ENCODE measurements around the gene CSMD2. TPM values are rescaled to one million over a fixed set of nuclear protein-coding genes. Genes with fewer than 3 reads are reported as not detected.

Gene CSMD2
- total and polyA plus RNA-seq, 2 of the 4 experiments (the other 2 are of a cell fraction): under 0.01 to 0.36 TPM

GRCh38 chr1:33742663-33743062 lies 422.4 kb downstream of the CSMD2 start:
- dilution Hi-C loops (cut with HindIII; ENCODE audit: low sequenced_read_pairs, unreplicated experiment): no loop called here

More at GRCh38 chr1:33742663-33743062, 422.4 kb downstream of the CSMD2 start:
- Histone ChIP-seq H2BK120ac (ENCODE audit: low read depth, low read length) (no peak overlapping the region), H2BK20ac (ENCODE audit: low read depth, low read length) (no peak overlapping the region), H3K9me3 (ENCODE audit: control insufficient read depth, insufficient read depth, low read length) (peaks cover 22% of the 10 kb centered on the region), H2BK5ac (ENCODE audit: low read depth, low read length, poor library complexity, severe bottlenecking) (no peak overlapping the region), H3K14ac (replicated peaks; ENCODE audit: low read depth, low read length) (no peak overlapping the region), H3K23ac (ENCODE audit: low read depth, low read length) (no peak overlapping the region), H4K8ac (ENCODE audit: low read depth in 2 of 2, low read length in 2 of 2) (no peak overlapping the region), H2AK5ac (ENCODE audit: low read depth, low read length) (no peak overlapping the region), H3K56ac (ENCODE audit: extremely low read depth, insufficient read depth, low read length) (no peak overlapping the region), H3K36me3 (ENCODE audit: control insufficient read depth, insufficient read depth, low read length) (no peaks in the 10 kb centered on the region), H3K18ac (ENCODE audit: low read depth, low read length) (no peak overlapping the region), H2AFZ (replicated peaks; ENCODE audit: low read length, poor library complexity) (no peak overlapping the region), H2BK15ac (ENCODE audit: low read depth, low read length) (no peak overlapping the region), H3K9me1 (ENCODE audit: insufficient read depth, low read length) (no peaks in the 10 kb centered on the region), H3K79me1 (ENCODE audit: low read depth in 1 of 2, low read length in 2 of 2) (no peaks in the 10 kb centered on the region), H3K4me1 (ENCODE audit: control insufficient read depth, insufficient read depth, low read length) (no peaks in the 10 kb centered on the region), H4K20me1 (ENCODE audit: insufficient read depth, low read length) (no peaks in the 10 kb centered on the region), H3K27me3 (ENCODE audit: control insufficient read depth, insufficient read depth, low read length) (no peaks in the 10 kb centered on the region), H3K9ac (ENCODE audit: low read depth, low read length) (no peak overlapping the region), H4K91ac (ENCODE audit: insufficient read depth, low read depth, low read length) (no peak overlapping the region), H3K27ac (ENCODE audit: insufficient read depth, low read length) (no peak overlapping the region), H3K4me3 (ENCODE audit: insufficient read depth, low read depth, low read length) (no peak overlapping the region), H3K4me2 (ENCODE audit: low read depth, low read length) (no peak overlapping the region), H3K4ac (ENCODE audit: low read depth, low read length) (no peak overlapping the region), H2AK9ac (replicated peaks; ENCODE audit: low read depth, low read length, poor library complexity) (no peak overlapping the region), H4K5ac (ENCODE audit: low read depth, low read length) (no peak overlapping the region)
- TF ChIP-seq, protein P1, sequence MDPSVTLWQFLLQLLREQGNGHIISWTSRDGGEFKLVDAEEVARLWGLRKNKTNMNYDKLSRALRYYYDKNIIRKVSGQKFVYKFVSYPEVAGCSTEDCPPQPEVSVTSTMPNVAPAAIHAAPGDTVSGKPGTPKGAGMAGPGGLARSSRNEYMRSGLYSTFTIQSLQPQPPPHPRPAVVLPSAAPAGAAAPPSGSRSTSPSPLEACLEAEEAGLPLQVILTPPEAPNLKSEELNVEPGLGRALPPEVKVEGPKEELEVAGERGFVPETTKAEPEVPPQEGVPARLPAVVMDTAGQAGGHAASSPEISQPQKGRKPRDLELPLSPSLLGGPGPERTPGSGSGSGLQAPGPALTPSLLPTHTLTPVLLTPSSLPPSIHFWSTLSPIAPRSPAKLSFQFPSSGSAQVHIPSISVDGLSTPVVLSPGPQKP (IDR thresholded peaks at IDR 0.05; ENCODE audit: borderline replicate concordance, low read depth, low read length): no peak
- TF ChIP-seq BHLHE40 (IDR thresholded peaks at IDR 0.05; ENCODE audit: low read depth, low read length) (no peak), NFE2L2 (IDR thresholded peaks at IDR 0.05; ENCODE audit: low read depth, low read length) (no peak), MAFK (IDR thresholded peaks at IDR 0.05; ENCODE audit: low read depth, low read length) (no peak), MXI1 (IDR thresholded peaks at IDR 0.05; ENCODE audit: borderline replicate concordance, low read depth, low read length) (no peak)
- BruUV-seq (replicated peaks): no TSS peak
- intact Hi-C loops (cut with micrococcal nuclease): no loop called here
- DNase-seq (no peak), ATAC-seq (ENCODE audit: low read depth) (no peak)
- CTCF ChIA-PET: no interaction called here
- POLR2A ChIA-PET (ENCODE audit: unreplicated experiment): no interaction called here
- WGBS, 2 experiments (ENCODE audit: extremely low coverage in 2 of 2, insufficient read length in 1 of 2): no CpG with 5 or more reads among the region's 3 CpGs
- in situ Hi-C loops (cut with MboI; ENCODE audit: low sequenced_read_pairs): no loop called here
